Caco-2 (cell line): ENCODE measurements around the gene PLCXD1. TPM values are rescaled to one million over a fixed set of nuclear protein-coding genes. Genes with fewer than 3 reads are reported as not detected.

Source experiments
- BruUV-seq: library from RNA; stranded (reverse); fragments of 400-500 nt; replicated peaks from 2 replicates; lab custom pipeline; 2021; lab: Mats Ljungman, UMichigan
- CTCF ChIA-PET: fragments of 300-600 bp; sonication (Branson Sonifier 250); formaldehyde crosslinking; loops from one replicate; lab custom pipeline; 2022; ENCODE audit warnings: antibody characterized with exemption; lab: Charles Lee
- POLR2A ChIA-PET: fragments of 300-600 bp; sonication (Branson Sonifier 250); formaldehyde crosslinking; loops from one replicate; lab custom pipeline; 2022; ENCODE audit warnings: antibody characterized with exemption; lab: Charles Lee
- DNase-seq, 2 experiments: peaks; one replicate each; pipeline versions ENCODE4 v3.0.0 to v3.0.0-alpha.2; 2020 to 2022
- H3K27me3 ChIP-seq: replicated peaks from 2 replicates; pipeline ENCODE4 v1.6.0; 2011; ENCODE audit warnings: low read length; ENCODE audit not compliant: control insufficient read depth, insufficient read depth
- H3K36me3 ChIP-seq: 2 replicates; pipeline ENCODE4 v1.5.1; 2011; ENCODE audit warnings: low read length; ENCODE audit not compliant: control insufficient read depth, insufficient read depth
- H3K4me1 ChIP-seq: fragments of 250-450 bp; sonication (Bioruptor Pico); 2 replicates; pipeline ENCODE4 v1.5.1; 2020; ENCODE audit warnings: mild to moderate bottlenecking
- H3K4me3 ChIP-seq: 2 replicates; pipeline ENCODE4 v1.5.1; 2011; ENCODE audit warnings: low read depth, mild to moderate bottlenecking, control low read depth, low read length
- H3K9me3 ChIP-seq: fragments of 250-450 bp; sonication (Bioruptor Pico); 2 replicates; pipeline ENCODE4 v1.5.1; 2020; ENCODE audit warnings: mild to moderate bottlenecking, moderate library complexity
- H3K27ac Mint-ChIP-seq: one replicate; pipeline ENCODE4 v1.8.0; 2022; ENCODE audit warnings: mixed read lengths; ENCODE audit not compliant: unreplicated experiment
- H3K27me3 Mint-ChIP-seq: one replicate; pipeline ENCODE4 v1.8.0; 2022; ENCODE audit warnings: mixed read lengths; ENCODE audit not compliant: insufficient read depth, unreplicated experiment
- H3K36me3 Mint-ChIP-seq: one replicate; pipeline ENCODE4 v1.8.0; 2022; ENCODE audit warnings: mild to moderate bottlenecking, mixed read lengths; ENCODE audit not compliant: insufficient read depth, unreplicated experiment
- H3K4me1 Mint-ChIP-seq: one replicate; pipeline ENCODE4 v1.8.0; 2022; ENCODE audit warnings: low read depth, mixed read lengths; ENCODE audit not compliant: unreplicated experiment
- H3K4me3 Mint-ChIP-seq: one replicate; pipeline ENCODE4 v1.8.0; 2022; ENCODE audit warnings: mild to moderate bottlenecking, moderate library complexity, mixed read lengths; ENCODE audit not compliant: unreplicated experiment
- H3K9me3 Mint-ChIP-seq: one replicate; pipeline ENCODE4 v1.8.0; 2022; ENCODE audit warnings: mixed read lengths; ENCODE audit not compliant: unreplicated experiment
- CTCF ChIP-seq, 2 experiments: fragments of 200-600 bp in 1 of 2; IDR thresholded peaks; 1 replicate in 1 of 2; 2 replicates in 1 of 2; pipeline versions ENCODE4 v1.5.1 to v1.8.0; 2011 to 2022; ENCODE audit warnings: antibody characterized with exemption in 1 of 2, control low read depth in 1 of 2, inconsistent platforms in 1 of 2, low read depth in 1 of 2, low read length in 1 of 2, mild to moderate bottlenecking in 1 of 2, moderate library complexity in 1 of 2; ENCODE audit not compliant: insufficient read depth in 1 of 2, severe bottlenecking in 1 of 2, unreplicated experiment in 1 of 2
- intact Hi-C: fragments of 100-400 bp; cut with micrococcal nuclease; formaldehyde crosslinking; loops from one replicate; pipeline ENCODE4 v1.10.0; 2022; ENCODE audit not compliant: unreplicated experiment
- total RNA-seq: library from RNA; stranded (reverse); gene quantifications from 2 replicates; pipeline ENCODE4 v1.2.3, GENCODE V29; 2022

The PLCXD1 gene
- total RNA-seq, 1 experiment from 2014 or later = 53.9 TPM

DNA sequence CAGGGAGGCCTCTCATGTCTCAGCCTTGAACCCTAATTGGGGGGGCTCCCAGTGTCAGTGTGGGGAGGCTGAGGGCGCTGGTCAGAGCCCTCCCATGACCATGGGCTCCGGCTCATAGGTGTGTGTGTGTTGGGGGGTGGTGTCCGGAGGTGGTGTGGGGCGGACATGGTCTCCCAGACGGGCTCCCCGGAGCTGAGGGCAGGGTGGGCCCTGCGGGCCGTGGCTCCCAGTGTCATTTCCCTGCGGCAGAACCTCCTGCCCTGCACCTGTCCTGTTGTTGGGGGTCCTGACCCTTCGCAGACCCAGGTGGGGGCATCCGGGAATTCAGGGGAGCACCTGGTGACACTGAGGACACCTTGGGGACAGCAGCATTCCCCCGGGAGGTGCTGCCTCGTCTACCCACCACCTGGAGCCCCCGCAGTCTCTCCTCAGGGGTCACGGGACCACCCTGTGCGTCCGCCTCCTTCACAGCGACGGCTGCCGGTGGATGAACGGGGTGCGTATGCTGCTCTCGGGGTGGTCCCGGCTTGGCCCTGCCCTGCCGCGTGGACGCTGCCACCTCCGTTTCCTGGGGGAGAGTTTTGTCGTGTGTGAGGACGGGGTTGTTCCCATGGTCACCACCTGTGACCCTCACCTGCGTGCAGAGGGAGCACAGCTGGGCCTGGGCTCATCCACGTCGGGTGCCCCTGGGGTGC, 51.9 kb downstream of the PLCXD1 start:
- Histone ChIP-seq H3K27me3 (no peaks in the 10 kb centered on the region), H3K4me3 (no peak overlapping the region), H3K36me3 (no peaks in the 10 kb centered on the region), H3K9me3 (peaks cover 10% of the 10 kb centered on the region; the same call in 1 of the 2 replicates), H3K4me1 (no peaks in the 10 kb centered on the region)
- H3K36me3 Mint-ChIP-seq = peaks cover 71% of the 10 kb centered on the region
- CTCF ChIA-PET = no interaction called here
- no peaks in the 10 kb centered on the region for H3K27me3 Mint-ChIP-seq
- POLR2A ChIA-PET = no interaction called here
- no peak overlapping the region for H3K27ac Mint-ChIP-seq
- no TSS peak for BruUV-seq
- DNase-seq = no peak
- TF ChIP-seq CTCF (IDR thresholded peaks at IDR 0.05; ENCODE audit: insufficient read depth in 1 of 2, low read depth in 1 of 2, low read length in 1 of 2, severe bottlenecking in 1 of 2, unreplicated experiment in 1 of 2) = no peak
- no peaks in the 10 kb centered on the region for H3K9me3 Mint-ChIP-seq
- H3K4me1 Mint-ChIP-seq = no peaks in the 10 kb centered on the region
- intact Hi-C loops = no loop called here
- H3K4me3 Mint-ChIP-seq = no peak overlapping the region

- H3K27me3 Mint-ChIP-seq = no peaks in the 10 kb centered on the region
- CTCF ChIA-PET = no interaction called here
- no peaks in the 10 kb centered on the region for H3K27me3 ChIP-seq
- H3K9me3 Mint-ChIP-seq = no peaks in the 10 kb centered on the region
- no peak overlapping the region for H3K27ac Mint-ChIP-seq
- H3K36me3 ChIP-seq = no peaks in the 10 kb centered on the region
- POLR2A ChIA-PET = no interaction called here
- H3K36me3 Mint-ChIP-seq = peaks cover 78% of the 10 kb centered on the region
- H3K4me3 ChIP-seq = no peak overlapping the region
- peaks cover 11% of the 10 kb centered on the region; the same call in 1 of the 2 replicates for H3K9me3 ChIP-seq
- intact Hi-C loops = no loop called here
- no peak for DNase-seq
- H3K4me1 ChIP-seq = no peaks in the 10 kb centered on the region
- BruUV-seq = no TSS peak
- no peaks in the 10 kb centered on the region for H3K4me1 Mint-ChIP-seq
- no peak overlapping the region for H3K4me3 Mint-ChIP-seq
- no peak for TF ChIP-seq CTCF (IDR thresholded peaks at IDR 0.05; ENCODE audit: insufficient read depth in 1 of 2, low read depth in 1 of 2, low read length in 1 of 2, severe bottlenecking in 1 of 2, unreplicated experiment in 1 of 2)
Measured at GRCh38 chrX:333611-334311, 52.6 kb downstream of the PLCXD1 start.

DNA sequence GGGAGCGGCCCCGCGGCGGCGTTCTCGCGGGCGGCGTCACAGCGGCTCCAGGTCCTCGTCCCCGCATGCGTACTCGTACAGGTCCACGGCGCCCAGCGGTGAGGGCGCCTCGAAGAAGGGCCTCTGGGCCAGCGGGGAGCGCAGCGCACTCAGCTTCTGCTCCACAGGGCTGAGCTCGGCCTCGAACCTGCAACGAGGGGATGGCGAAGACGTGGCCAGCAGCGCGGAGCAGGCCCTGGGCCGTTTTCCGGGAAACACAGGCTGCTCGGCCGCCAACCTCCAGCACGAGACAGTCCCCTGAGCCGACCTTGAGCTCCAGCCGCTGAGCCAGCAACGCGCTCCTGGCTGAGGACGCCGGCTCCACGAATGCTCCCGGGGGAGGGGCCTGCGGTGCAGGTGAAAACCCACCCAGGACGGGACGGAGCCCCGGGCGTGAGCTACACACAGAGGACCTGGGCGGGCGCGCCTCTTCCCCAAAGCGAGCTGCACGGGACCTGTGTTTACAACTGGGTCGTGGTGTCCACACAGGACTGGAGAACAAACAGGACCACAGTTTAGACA, 53.2 kb downstream of the PLCXD1 start:
- BruUV-seq = no TSS peak
- no peaks in the 10 kb centered on the region for H3K4me1 Mint-ChIP-seq
- Histone ChIP-seq H3K36me3 (no peaks in the 10 kb centered on the region), H3K27me3 (no peaks in the 10 kb centered on the region), H3K9me3 (peaks cover 12% of the 10 kb centered on the region; the same call in 1 of the 2 replicates), H3K4me1 (no peaks in the 10 kb centered on the region), H3K4me3 (no peak overlapping the region)
- POLR2A ChIA-PET = no interaction called here
- CTCF ChIA-PET = no interaction called here
- no peak for TF ChIP-seq CTCF (IDR thresholded peaks at IDR 0.05; ENCODE audit: insufficient read depth in 1 of 2, low read depth in 1 of 2, low read length in 1 of 2, severe bottlenecking in 1 of 2, unreplicated experiment in 1 of 2)
- DNase-seq = no peak
- no peak overlapping the region for H3K4me3 Mint-ChIP-seq
- H3K27me3 Mint-ChIP-seq = no peaks in the 10 kb centered on the region
- H3K36me3 Mint-ChIP-seq = peaks cover 80% of the 10 kb centered on the region
- H3K9me3 Mint-ChIP-seq = no peaks in the 10 kb centered on the region
- H3K27ac Mint-ChIP-seq = no peak overlapping the region
- intact Hi-C loops = no loop called here
